GM12872 (cell line): ENCODE measurements around the gene OSR1.

Experiments used
- TF ChIP-seq, protein P1 (sequence below): IDR thresholded peaks from 3 replicates; pipeline ENCODE4 v1.5.1; 2011; ENCODE audit warnings: low read depth, mild to moderate bottlenecking, low read length, moderate library complexity; ENCODE audit not compliant: insufficient read depth

The OSR1 gene

GRCh38 chr2:19312949-19313348, 45.5 kb downstream of the OSR1 start:
- TF ChIP-seq, protein P1, sequence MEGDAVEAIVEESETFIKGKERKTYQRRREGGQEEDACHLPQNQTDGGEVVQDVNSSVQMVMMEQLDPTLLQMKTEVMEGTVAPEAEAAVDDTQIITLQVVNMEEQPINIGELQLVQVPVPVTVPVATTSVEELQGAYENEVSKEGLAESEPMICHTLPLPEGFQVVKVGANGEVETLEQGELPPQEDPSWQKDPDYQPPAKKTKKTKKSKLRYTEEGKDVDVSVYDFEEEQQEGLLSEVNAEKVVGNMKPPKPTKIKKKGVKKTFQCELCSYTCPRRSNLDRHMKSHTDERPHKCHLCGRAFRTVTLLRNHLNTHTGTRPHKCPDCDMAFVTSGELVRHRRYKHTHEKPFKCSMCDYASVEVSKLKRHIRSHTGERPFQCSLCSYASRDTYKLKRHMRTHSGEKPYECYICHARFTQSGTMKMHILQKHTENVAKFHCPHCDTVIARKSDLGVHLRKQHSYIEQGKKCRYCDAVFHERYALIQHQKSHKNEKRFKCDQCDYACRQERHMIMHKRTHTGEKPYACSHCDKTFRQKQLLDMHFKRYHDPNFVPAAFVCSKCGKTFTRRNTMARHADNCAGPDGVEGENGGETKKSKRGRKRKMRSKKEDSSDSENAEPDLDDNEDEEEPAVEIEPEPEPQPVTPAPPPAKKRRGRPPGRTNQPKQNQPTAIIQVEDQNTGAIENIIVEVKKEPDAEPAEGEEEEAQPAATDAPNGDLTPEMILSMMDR, result peak; percentile 42; the same call in 1 of the 3 replicates

DNA sequence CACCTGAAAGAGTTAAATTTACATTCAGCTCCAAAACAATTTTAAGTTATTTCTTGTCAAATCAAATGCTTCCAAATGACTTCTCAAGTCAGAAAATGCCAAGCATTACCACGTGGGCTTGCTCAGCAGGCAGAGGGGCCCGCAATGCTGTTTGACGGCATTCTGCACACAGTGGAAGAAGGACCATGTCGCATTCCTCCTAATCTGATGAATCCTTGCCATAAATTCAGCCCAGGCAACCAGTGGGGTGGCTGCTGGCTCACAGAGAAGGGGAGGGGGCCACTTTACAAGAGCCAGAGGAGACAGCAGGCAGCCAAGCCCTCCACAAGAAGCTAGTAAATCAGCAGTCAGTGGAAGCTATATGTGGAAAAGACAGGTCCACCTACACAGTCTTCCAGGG, 56.7 kb downstream of the OSR1 start:
- TF ChIP-seq, protein P1, result no peak
